HepG2 (cell line): Measurements from ENCODE around the gene MYO18B. TPM values are rescaled to one million over a fixed set of nuclear protein-coding genes. Genes with fewer than 3 reads are reported as not detected.

Experiments
- ARID4A ChIP-seq: sonication (generic); formaldehyde crosslinking; IDR thresholded peaks from 2 replicates; pipeline ENCODE4 v1.5.0; 2020; ENCODE audit warnings: mild to moderate bottlenecking, missing genetic modification reagents, borderline replicate concordance
- ZBED4 ChIP-seq: sonication (generic); formaldehyde crosslinking; IDR thresholded peaks from 2 replicates; pipeline ENCODE4 v1.4.0; 2020; ENCODE audit warnings: missing genetic modification reagents, borderline replicate concordance
- ZNF142 ChIP-seq: sonication (generic); formaldehyde crosslinking; IDR thresholded peaks from 2 replicates; pipeline ENCODE4 v1.4.0; 2020; ENCODE audit warnings: missing genetic modification reagents
- polyA plus RNA-seq, 8 experiments: library from polyadenylated mRNA; depleted of rRNA in 3 of 8; stranded (reverse) in 7 of 8; unstranded in 1 of 8; fragments of >200 nt; fragmentation: Illumina TruSeq in 4 of 8; extraction: Trizol in 4 of 8; gene quantifications; 2 replicates each; pipeline versions ENCODE4 v1.2.1 to v1.2.3, GENCODE V29; 2011 to 2016; ENCODE audit warnings: low read depth in 4 of 8, missing spikeins in 1 of 8, mixed read lengths in 1 of 8; ENCODE audit not compliant: insufficient read depth in 1 of 8
- total RNA-seq, 5 experiments: library from RNA; depleted of rRNA; stranded (reverse); fragments of >200 nt; fragmentation: Illumina TruSeq; extraction: Trizol; gene quantifications; 2 replicates each; pipeline ENCODE4 v1.2.3, GENCODE V29; 2016; ENCODE audit warnings: low read depth in 1 of 5

MYO18B gene
- total and polyA plus RNA-seq, 2 of the 13 experiments (the other 11 are each of a cell fraction or from before 2014, with no cell fraction given), result 0.01 TPM; not detected in 1

GRCh38 chr22:25908755-25909154, 166.8 kb downstream of the MYO18B start (continued):
- TF ChIP-seq ARID4A (CRISPR knock-in tag), result no peak
- TF ChIP-seq ZNF142 (CRISPR knock-in tag), result no peak
- TF ChIP-seq ZBED4, result no peak
